HG03196 (cell line): Measurements from ENCODE around the gene TENM4.
"Not testable (repeated sequence)": the region's sequence is repeated elsewhere in the genome, so short reads cannot be mapped to it uniquely, and the experiment has no call there.

Experiments
- ATAC-seq: cut with Tn5 transposase; IDR thresholded peaks from one replicate; pipeline ENCODE4 v1.9.1; 2021; ENCODE audit not compliant: unreplicated experiment

TENM4 gene

DNA sequence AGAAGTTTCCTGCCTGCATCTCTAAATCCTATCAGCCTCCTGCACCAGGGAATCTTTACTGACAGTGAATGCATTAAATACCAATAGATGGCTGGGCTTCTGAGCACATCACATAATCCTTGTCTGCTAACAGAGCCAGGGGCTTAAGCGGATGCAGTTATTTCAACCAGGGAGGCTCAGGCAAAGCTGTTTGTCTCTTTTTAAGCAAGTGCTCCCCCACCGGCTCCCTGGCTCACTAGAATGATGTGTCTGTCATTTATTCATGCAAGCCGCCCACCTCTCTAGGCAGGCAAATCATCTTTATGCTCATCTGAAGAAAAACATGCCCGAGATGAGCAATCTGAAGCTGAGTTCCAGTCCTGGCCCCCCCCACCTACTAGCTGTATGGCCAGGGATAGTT is 182.3 kb downstream of the TENM4 start:
- no peak for ATAC-seq

DNA sequence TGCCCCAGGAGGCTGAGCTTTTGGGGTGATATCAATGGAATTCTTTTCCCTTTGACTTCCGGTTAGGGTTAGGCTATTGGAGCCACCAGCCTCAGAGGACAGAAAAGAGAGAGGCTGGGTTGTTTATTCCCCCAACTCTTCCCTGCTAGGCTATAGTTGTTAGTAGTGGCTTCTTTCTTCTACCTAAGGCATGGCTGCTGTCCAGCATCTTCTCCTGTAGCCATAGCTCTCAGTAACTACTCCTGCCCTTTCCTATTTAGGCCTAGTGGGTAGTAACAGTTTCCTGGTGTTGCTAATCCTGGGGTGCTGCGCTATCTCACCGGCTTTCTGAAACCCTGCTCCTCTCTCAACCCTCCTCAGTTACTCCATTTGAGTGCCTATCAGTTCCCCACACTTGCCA is 184.9 kb downstream of the TENM4 start:
- ATAC-seq = no peak

DNA sequence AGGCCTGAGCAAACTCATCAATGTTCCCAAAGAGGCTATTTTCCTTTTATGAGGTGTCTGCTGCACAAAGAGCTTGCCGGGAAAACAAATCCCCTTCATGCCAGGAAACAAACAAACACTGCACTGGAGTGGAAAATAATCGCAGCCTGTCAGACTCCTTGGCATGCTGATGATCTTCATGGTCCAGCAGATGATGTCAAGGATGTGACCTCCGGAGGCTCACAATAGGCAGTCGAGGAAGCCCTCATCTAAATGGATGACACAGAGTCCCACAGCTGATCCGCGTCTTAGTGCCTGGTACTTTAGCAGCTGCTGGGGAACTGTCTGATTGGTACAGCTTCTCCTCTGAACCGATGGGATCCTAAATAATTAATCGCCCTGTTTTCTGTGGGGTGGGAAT is 187.6 kb downstream of the TENM4 start:
- ATAC-seq = no peak

DNA sequence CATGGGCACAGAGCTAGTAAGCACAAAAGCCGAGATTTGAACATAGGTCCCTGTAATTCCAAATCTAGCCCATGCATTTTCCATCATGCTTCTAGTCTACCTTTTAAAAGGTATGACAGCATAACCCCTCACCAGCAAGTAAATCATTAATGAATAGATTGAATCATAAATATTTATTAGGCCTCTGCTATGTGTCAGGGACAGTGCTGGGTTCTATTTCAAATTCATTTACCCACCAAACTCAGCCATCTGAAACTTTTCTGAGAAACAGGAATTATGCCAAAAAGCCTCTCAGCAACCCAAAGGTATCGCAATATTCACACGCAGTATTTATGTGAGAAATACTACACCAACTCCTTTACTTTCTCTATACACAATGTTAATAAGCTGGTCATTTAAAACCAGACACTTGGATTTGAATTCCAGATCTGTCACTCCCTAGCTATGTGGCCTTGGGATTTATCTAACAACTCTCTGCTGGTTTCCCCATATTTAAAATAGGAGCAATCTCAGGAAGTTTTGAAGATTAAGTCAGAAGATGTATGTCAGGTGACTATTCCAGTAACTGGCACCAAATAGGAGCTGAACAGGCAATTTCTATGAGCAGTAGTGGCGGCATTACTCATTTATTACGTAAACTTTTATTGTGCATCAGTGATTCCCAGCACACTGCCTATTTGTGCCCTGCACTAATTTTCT is 191.4 kb downstream of the TENM4 start:
- ATAC-seq = no peak

DNA sequence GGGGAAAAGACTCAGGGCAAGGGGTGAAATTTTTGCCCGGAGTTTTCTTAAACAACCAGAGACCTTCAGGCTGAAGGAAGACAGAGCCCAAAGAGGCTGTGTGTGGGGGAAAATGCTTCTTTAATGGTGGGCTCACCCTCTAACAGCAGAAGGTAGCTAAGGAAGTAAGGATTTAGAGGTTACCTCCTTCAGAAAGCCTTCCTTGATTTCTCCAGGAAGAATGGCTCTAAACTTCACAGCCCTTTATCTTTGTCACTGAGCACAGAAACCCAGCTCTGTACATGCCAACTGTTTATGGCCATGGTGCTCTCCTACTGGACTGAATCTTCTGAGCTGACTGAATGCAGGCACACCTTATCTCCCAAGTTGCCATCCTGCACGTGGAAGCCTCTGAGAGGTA is 196.0 kb downstream of the TENM4 start:
- no peak for ATAC-seq

DNA sequence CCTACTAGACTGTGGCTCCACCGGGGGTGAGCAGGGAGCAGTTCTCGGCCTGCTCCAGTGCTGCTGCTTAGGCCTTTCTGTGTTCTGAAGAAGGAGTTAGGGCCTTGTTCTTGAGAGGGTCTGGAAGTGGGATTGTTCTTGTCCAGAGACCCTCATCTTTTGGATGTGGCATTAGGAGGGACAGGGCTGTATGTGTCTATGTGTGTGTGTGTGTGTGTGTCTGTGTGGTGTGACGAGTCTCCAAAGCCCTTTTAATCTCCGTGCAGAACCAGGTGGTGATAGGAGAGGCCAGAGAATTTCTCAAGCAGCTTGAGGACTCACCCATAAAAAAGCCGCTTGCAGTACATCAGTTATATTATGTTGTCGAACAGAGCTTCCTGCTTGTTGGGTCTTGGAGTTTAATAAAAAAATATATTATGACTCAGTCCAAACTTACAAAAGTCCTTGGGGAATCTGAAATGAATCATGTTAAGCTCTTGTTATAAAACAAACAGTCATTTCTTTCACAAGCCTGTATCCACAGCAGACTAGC is 196.5 kb downstream of the TENM4 start:
- ATAC-seq = no peak

DNA sequence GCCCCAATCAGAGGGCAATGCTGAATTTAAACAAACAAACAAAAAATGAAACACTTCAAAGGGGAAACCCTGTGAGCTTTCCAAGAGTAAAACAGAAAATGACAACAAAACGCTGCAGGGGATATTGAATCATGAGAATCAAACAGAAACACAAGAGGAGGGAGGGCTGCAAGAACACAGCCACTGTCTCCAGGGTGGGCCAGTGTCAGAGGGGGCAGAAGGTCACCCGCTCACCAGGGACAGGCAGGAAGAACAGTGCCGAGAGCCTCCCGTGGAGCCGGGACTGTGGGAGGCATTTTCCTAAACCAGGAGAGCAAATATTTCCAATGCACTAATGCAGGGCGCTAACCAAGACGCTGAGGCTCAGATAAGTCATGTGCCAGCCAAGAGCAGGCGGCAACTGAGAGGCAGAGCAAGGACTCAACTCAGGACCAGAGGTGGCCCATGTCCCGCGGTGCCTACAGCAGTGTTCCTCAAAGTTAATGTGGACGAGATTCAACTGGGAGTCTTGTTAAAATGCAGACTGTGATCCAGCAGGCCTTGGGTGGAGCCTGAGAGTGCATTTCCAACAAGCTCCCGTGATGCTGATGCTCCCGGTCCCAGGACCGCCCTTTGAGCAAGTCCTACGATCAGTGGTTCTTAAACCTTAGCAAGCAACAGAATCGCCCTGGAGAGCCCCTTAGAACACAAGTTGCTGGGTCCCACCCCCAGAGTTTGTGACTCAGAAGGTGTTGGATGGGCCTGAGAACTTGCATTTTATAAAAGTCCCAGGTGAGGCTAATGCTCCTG is 197.2 kb downstream of the TENM4 start:
- ATAC-seq = no peak

DNA sequence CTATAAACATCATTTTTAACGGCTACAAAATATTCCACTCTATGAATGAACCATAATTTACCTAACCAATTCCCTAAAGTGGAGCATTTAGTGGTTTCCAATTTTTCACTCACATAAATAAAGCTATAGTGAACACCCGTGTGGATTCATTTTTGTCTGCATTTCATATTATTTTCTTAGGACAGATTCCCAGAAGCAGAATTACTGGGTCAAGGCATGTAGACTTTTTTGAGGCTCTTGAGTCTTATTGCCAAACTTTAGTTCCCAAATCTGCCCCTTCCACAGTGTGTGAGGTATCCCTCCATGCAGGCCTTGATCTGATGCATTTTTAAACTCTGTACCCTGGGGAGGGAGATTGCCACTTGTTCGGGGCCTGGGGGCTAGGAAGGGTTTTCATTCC is 198.2 kb downstream of the TENM4 start:
- no peak for ATAC-seq

DNA sequence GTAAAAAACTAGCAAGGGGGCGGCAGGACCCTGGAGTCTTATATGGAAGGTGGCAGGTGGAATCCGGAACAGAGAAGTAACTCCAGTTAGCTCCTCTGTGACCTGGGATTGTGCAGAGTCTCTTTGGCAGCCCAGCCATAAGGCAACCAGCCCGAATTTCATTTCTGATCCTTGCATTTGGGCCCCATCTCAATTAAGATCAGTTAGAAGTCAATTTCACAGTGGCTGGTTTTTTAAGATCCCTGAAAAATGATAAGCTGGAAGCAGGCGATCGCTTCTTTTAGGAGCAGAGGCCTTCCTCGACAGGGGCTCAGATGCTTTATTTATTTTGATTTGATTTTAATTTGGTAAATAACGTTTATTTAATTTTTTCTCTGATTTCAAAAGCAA is 199.0 kb downstream of the TENM4 start:
- no peak for ATAC-seq

DNA sequence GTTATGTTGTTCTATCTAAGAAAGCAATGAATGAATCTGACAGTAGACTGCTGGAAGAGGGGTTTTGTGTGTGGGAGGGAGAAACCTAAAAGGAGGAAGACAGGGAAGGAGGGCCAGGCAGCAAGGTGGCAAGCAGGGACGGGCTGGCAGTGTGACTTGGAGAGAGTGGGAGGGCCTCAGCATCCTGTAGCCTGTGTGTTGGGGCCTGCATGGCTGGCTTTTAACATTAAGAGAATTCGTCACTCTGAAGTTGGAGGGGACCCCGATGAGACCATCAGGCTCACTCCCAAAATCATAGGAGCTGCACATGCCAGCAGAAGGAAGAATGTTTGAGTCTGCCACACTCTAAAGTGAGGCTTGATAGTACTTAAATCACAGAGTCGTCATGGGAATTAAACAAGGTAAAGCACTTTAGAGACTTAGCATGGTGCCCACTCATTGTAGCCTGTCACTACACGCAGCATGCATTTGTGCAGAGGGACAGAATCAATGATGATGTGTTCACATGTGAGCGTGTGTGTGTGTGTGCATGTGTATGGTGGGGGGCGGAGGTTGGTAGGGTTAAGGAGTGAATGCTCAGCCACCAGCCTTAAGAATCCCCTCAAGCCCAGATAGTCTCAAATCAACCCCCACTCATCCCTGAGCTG is 199.5 kb downstream of the TENM4 start:
- no peak for ATAC-seq

DNA sequence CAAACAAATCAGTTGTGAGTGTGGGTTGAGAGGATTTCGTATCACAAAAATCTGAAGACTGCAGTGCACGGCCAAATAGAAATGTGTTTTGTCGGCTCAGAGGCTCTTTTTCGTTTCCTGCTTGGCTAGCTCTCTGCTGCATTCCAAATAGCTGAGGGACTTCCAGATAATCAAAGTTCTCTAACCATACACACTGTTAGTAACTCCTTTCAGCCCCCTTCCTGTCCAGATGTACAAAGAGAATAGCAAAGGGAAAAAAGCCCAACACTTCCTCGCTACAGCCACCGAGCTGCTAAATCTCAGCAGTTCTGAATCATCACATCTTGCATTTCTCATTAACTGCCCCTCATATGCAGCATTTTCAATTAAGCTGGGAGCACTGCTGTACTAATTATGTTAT is 203.1 kb downstream of the TENM4 start:
- ATAC-seq = no peak

DNA sequence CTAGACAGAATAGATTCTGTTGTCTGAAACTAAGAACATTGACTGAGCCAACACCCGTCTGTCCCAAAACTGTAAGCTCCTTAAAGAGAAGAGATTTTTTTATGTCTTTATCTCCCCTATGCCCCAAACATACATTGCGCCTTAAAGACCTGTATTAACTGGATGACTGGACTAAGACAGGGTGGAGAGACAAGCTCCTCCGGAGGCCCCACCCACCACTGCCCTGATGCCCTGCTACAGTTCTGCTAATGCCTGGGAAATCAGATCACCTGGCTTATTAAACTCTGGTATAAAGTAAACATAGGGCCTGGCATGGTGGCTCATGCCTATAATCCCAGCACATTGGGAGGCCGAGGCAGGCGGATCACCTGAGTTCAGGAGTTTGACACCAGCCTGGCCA is 203.7 kb downstream of the TENM4 start:
- ATAC-seq = no peak

DNA sequence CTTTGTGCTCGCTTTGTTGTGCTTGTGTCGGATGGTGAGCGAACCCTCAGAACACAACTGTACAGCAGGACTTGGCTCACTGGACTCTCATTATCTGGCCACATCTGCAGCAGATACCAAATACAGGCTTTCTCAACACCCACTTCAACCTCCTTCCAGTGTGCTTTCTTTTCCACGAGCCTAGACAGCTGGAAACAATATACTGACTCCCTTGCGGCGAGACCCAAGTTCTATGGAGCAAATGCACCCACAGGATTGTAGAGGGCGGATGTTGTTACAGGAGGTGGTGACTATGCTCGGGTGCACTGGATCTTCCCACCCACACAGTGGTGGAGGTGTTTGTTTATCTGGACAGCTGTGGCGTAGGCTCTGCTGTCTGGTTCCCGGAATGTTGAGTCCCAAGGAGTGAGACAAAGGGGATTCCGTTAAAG is 204.3 kb downstream of the TENM4 start:
- no peak for ATAC-seq

DNA sequence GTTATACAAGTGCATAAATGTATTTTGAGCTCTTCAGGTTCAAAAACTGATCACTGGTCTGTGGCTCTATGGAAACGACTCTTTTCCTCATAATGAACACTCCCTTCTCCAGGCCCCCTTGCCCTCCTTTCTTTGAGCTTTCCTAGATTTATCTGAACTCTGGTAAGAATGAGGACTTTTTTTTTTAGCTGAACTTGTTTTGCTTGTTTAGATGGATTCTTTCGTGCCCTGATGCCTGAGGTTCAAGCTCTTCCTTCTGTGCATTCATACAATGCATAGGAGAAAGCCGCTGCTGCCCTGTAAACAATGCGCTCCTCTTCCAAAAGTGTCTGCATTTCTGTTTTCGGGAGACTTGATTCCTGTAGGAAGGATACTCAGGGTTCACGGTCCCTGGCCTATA is 205.1 kb downstream of the TENM4 start:
- no peak for ATAC-seq

DNA sequence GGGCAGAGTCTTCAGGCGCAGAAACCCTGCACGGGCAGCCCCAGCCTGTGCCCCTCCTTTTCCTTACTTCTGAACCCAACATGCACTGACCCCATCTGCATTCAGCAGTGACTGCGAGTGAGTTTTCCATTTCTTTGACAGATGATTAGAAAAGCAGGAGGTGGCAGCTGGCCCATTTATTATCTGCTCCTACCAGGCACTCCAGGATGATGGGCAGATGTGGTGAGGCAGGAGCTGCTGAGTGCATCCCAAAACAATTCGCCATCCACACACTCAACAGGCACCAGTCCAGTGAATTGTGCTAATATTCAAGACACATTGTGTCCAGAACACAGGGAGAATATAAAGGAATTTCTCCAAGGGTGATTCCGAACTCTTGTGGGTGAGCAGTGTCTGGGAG is 208.5 kb downstream of the TENM4 start:
- ATAC-seq = no peak

DNA sequence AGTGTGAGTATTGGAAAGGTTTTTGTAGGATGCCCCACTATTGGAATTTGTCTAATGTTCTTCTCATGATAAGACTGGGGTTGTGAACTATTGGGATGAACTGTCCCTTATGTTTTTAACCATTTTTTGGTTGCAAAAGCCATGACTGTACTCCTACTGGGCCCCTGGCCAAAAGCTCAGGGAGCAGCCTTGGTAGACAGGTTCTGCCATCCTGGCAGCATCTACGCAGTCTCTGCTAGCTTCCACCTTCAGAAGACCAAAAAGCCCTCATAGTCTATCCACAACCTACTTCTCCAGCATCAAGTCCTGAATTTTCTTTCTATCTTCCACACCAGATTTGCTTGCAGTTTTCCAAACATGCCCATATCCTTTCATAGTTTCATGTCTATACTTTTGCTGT is 211.8 kb downstream of the TENM4 start:
- ATAC-seq = no peak

DNA sequence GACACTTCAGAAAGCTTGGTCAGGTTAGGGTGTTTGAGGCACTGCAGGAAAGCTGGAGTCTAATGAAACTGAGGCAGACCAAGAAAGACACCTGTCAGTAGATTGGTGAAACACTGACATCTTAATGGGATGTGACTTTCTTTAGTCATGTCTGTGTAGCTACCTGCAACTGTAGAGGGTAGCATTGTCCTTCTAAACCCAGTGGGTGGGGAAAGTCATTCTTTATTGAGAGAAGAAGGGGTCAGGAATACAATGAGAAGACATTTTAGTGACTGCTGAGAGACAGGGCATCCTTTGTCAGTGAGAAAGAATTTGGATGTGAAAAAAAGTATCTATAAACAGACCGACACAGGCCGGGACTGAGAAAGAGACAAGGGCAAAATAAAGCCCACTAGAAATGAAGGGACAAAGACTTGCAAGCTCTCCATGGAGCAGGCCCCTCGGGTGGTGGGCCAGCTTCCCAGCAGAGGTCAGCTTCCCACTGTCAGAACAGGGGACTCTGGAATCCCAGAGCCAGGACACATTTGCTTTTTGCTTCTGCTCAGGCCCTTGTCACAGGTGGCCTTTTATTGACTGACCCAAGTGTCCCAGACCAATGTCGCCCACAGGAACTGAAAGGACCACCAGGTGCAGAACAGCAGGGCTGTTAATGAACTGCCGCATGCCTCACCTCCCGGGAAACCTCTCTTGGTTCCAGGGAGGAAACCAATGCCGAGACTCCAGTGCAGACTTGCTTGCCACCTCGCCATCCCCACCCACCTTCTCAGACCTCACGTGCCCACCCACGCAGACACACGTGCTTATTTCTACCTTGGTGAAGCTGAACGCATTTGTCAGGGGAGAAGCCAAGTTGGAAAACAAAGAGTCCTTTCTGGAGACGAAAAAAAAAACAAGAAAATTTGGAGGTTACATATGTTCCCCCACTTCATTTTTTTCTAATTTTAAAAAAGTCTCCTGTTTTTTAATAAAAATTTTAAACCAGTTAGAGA is 212.8 kb downstream of the TENM4 start:
- ATAC-seq = no peak

DNA sequence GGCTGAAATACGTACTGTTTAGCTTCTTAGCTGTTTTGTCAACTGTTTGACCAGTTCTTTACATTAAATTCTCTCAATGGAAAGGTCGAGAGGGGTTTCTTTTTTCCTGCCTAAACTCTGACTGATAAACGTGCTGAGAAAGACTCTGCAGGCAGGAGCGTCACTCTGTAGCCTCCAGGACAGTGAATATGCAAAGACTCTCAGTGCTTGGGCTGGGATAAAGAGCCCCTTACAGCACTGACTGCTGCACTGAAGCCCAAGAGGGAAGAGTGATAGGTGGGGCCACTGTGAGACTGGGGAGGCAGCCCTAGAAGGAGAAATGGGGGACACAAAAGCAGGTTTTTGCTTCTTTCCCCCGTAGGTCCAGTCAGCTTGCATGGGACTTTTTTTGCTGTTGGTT is 213.5 kb downstream of the TENM4 start:
- ATAC-seq = no peak

DNA sequence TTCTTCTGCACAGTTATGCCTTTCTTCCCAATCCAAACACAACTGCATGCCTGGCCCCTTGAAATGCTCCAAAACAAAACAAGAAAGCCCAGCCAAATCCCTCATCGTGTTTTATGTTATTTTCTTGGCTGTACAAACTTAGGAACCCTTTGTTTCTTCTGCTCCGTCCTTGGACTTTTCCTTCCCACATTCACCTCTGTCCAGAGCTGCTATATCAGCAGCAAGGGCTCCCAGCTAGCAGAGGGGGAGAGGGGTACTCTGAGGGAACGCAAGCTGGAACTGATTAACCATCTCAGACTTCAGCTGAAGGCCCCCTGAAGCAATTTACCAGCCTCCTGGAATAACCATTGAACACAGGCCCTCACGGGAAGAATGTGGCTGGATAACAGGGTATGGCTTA is 214.7 kb downstream of the TENM4 start:
- ATAC-seq = no peak

DNA sequence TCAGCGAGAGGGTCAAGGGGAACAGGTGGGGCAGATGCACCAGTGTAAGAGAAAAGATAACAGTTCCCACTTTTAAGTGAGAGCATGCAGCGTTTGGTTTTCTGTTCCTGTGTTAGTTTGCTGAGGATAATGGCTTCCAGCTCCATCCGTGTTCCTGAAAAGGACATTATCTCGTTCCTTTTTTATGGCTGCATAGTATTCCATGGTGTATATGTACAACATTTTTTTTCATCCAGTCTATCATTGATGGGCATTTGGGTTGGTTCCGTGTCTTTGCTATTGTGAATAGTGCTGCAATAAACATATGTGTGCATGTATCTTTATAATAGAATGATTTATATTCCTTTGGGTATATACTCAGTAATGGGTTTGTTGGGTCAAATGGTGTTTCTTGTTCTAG is 218.7 kb downstream of the TENM4 start:
- not testable (repeated sequence) for ATAC-seq
